ENCODE results near the gene CEP70.
"Not testable (repeated sequence)": the region's sequence is repeated elsewhere in the genome, so short reads cannot be mapped to it uniquely, and the experiment has no call there.

CEP70 gene

GRCh38 chr3:138456961-138457862 lies 136.8 kb downstream of the CEP70 start:
- in situ Hi-C loops (cut with HindIII; ENCODE audit: low sequenced_read_pairs), result no loop called here

- in situ Hi-C loops (cut with HindIII; ENCODE audit: low sequenced_read_pairs), result no loop called here
These were observed 138.0 kb downstream of the CEP70 start for GRCh38 chr3:138455801-138456716.

GRCh38 chr3:138453940-138454339 lies 140.1 kb downstream of the CEP70 start:
- in situ Hi-C loops (cut with HindIII; ENCODE audit: low sequenced_read_pairs), result not testable (repeated sequence)

- in situ Hi-C loops (cut with HindIII; ENCODE audit: low sequenced_read_pairs), result no loop called here
These were observed 141.6 kb downstream of the CEP70 start for GRCh38 chr3:138452436-138452835.

- in situ Hi-C loops (cut with HindIII; ENCODE audit: low sequenced_read_pairs), result no loop called here
These were observed 142.4 kb downstream of the CEP70 start for GRCh38 chr3:138451595-138452162.

GRCh38 chr3:138450704-138451424 lies 143.2 kb downstream of the CEP70 start:
- in situ Hi-C loops (cut with HindIII; ENCODE audit: low sequenced_read_pairs), result no loop called here

GRCh38 chr3:138450181-138450580 lies 143.9 kb downstream of the CEP70 start:
- in situ Hi-C loops (cut with HindIII; ENCODE audit: low sequenced_read_pairs), result no loop called here

- in situ Hi-C loops (cut with HindIII; ENCODE audit: low sequenced_read_pairs), result no loop called here
These were observed 144.6 kb downstream of the CEP70 start for GRCh38 chr3:138449490-138449889.

- in situ Hi-C loops (cut with HindIII; ENCODE audit: low sequenced_read_pairs), result no loop called here
These were observed 145.4 kb downstream of the CEP70 start for GRCh38 chr3:138448631-138449030.

GRCh38 chr3:138445654-138446053 lies 148.4 kb downstream of the CEP70 start:
- in situ Hi-C loops (cut with HindIII; ENCODE audit: low sequenced_read_pairs), result no loop called here

- in situ Hi-C loops (cut with HindIII; ENCODE audit: low sequenced_read_pairs), result no loop called here
These were observed 148.8 kb downstream of the CEP70 start for GRCh38 chr3:138445236-138445635.
